Renal cortex interstitium (tissue), 15 donors: ENCODE results near the gene BMPR1B. TPM values are rescaled to one million over a fixed set of nuclear protein-coding genes. Genes with fewer than 3 reads are reported as not detected.

Experiments
- DNase-seq, 11 donors: peaks; one replicate each; pipeline ENCODE4 v3.0.0-alpha.2; 2013; ENCODE audit warnings: low read depth in 9 of 11, low spot score in 4 of 11; ENCODE audit errors: extremely low read depth in 1 of 11
- long read RNA-seq, 16 experiments: transcript quantifications; one replicate each; lab custom pipeline, GENCODE V29; 2026
- polyA plus RNA-seq, 3 donors: library from polyadenylated mRNA; unstranded; fragments of 120-200 nt; gene quantifications; one replicate each; pipeline ENCODE4 v1.2.1, GENCODE V29; 2013; ENCODE audit not compliant: insufficient read length in 3 of 3

The BMPR1B gene
- 10 to 100 TPM; 17.1 to 25.6 (median 17.8) TPM for polyA plus RNA-seq
- long read RNA-seq, donor 1, full-length matches to known transcripts, result 4 of 4 reads
- long read RNA-seq, donor 1, partial matches to known transcripts, result 0 of 4 reads
- long read RNA-seq, donor 1, other reads (novel, unspliced or antisense), result 0 of 4 reads
- long read RNA-seq, donor 2, full-length matches to known transcripts, result 2 of 2 reads
- long read RNA-seq, donor 2, partial matches to known transcripts, result 0 of 2 reads
- long read RNA-seq, donor 2, other reads (novel, unspliced or antisense), result 0 of 2 reads
- long read RNA-seq, donor 3, full-length matches to known transcripts, result 2 of 2 reads
- long read RNA-seq, donor 3, partial matches to known transcripts, result 0 of 2 reads
- long read RNA-seq, donor 3, other reads (novel, unspliced or antisense), result 0 of 2 reads
- long read RNA-seq, donor 4, result 0 reads
- long read RNA-seq, donor 5, result 0 reads
- long read RNA-seq, donor 6, full-length matches to known transcripts, result 1 of 1 reads
- long read RNA-seq, donor 6, partial matches to known transcripts, result 0 of 1 reads
- long read RNA-seq, donor 6, other reads (novel, unspliced or antisense), result 0 of 1 reads
- long read RNA-seq, donor 7, full-length matches to known transcripts, result 1 of 1 reads
- long read RNA-seq, donor 7, partial matches to known transcripts, result 0 of 1 reads
- long read RNA-seq, donor 7, other reads (novel, unspliced or antisense), result 0 of 1 reads
- long read RNA-seq, donor 8, result 0 reads
- long read RNA-seq, donor 9, full-length matches to known transcripts, result 1 of 1 reads
- long read RNA-seq, donor 9, partial matches to known transcripts, result 0 of 1 reads
- long read RNA-seq, donor 9, other reads (novel, unspliced or antisense), result 0 of 1 reads
- long read RNA-seq, donor 10, full-length matches to known transcripts, result 3 of 3 reads
- long read RNA-seq, donor 10, partial matches to known transcripts, result 0 of 3 reads
- long read RNA-seq, donor 10, other reads (novel, unspliced or antisense), result 0 of 3 reads
- long read RNA-seq, donor 11, full-length matches to known transcripts, result 1 of 1 reads
- long read RNA-seq, donor 11, partial matches to known transcripts, result 0 of 1 reads
- long read RNA-seq, donor 11, other reads (novel, unspliced or antisense), result 0 of 1 reads
- long read RNA-seq, donor 12, result 0 reads
- long read RNA-seq, donor 13, result 0 reads
- long read RNA-seq, donor 14, full-length matches to known transcripts, result 2 of 2 reads
- long read RNA-seq, donor 14, partial matches to known transcripts, result 0 of 2 reads
- long read RNA-seq, donor 14, other reads (novel, unspliced or antisense), result 0 of 2 reads
- long read RNA-seq, donor 15, full-length matches to known transcripts, result 1 of 1 reads
- long read RNA-seq, donor 15, partial matches to known transcripts, result 0 of 1 reads
- long read RNA-seq, donor 15, other reads (novel, unspliced or antisense), result 0 of 1 reads
- long read RNA-seq, donor 16, full-length matches to known transcripts, result 12 of 12 reads
- long read RNA-seq, donor 16, partial matches to known transcripts, result 0 of 12 reads
- long read RNA-seq, donor 16, other reads (novel, unspliced or antisense), result 0 of 12 reads

- DNase-seq, result peak in 7 of 11 donors; percentile 33 to 74 (median 52)
Measured at GRCh38 chr4:94757192-94758140, at the start of gene BMPR1B. BMPR1B (plus strand) TSS chr4:94757955; CDS start chr4:95104425, 346,470 bp downstream.

GRCh38 chr4:94711635-94712034 is 46.1 kb upstream of the BMPR1B start:
- no peak for DNase-seq

GRCh38 chr4:94714365-94715160 is 43.2 kb upstream of the BMPR1B start:
- DNase-seq, result no peak

- no peak for DNase-seq
Measured at GRCh38 chr4:94715726-94716125, 42.0 kb upstream of the BMPR1B start.

- no peak for DNase-seq
Measured at GRCh38 chr4:94721310-94721709, 36.4 kb upstream of the BMPR1B start.

- DNase-seq, result no peak
Measured at GRCh38 chr4:94722270-94722669, 35.5 kb upstream of the BMPR1B start.

GRCh38 chr4:94722748-94723147 is 35.0 kb upstream of the BMPR1B start:
- no peak for DNase-seq

- DNase-seq, result no peak
Measured at GRCh38 chr4:94724016-94724790, 33.6 kb upstream of the BMPR1B start.

- DNase-seq, result no peak
Measured at GRCh38 chr4:94726524-94727123, 31.1 kb upstream of the BMPR1B start.

GRCh38 chr4:94728056-94728766 is 29.5 kb upstream of the BMPR1B start:
- no peak for DNase-seq

- DNase-seq, result no peak
Measured at GRCh38 chr4:94732358-94732698, 25.4 kb upstream of the BMPR1B start.

- DNase-seq, result no peak
Measured at GRCh38 chr4:94739741-94740140, 18.0 kb upstream of the BMPR1B start.

GRCh38 chr4:94741304-94741703 is 16.5 kb upstream of the BMPR1B start:
- DNase-seq, result no peak

GRCh38 chr4:94743838-94744237 is 13.9 kb upstream of the BMPR1B start:
- no peak for DNase-seq

- DNase-seq, result no peak
Measured at GRCh38 chr4:94744850-94745249, 12.9 kb upstream of the BMPR1B start.
